Heart right ventricle (tissue), 16 donors: ENCODE data around the gene ALMS1. TPM values are rescaled to one million over a fixed set of nuclear protein-coding genes. Genes with fewer than 3 reads are reported as not detected.

ENCODE experiments used
- ATAC-seq, 8 donors: fragments of 200-7000 bp; cut with Tn5 transposase; one replicate each; pipeline ENCODE4 v1.9.1; 2020; ENCODE audit warnings: mild to moderate bottlenecking in 8 of 8, moderate library complexity in 8 of 8, moderate number of reproducible peaks in 1 of 8
- DNase-seq, 2 donors: peaks; one replicate each; pipeline ENCODE4 v3.0.0-alpha.2; 2020
- H3K27ac ChIP-seq, 10 donors: fragments of 200-600 bp; sonication (generic) in 2 of 10; one replicate each; pipeline versions ENCODE4 v1.5.0 to v1.8.0; 2020 to 2022; ENCODE audit warnings: mild to moderate bottlenecking in 3 of 10
- H3K27me3 ChIP-seq, 7 donors: fragments of 200-600 bp; one replicate each; pipeline ENCODE4 v1.8.0; 2021 to 2022; ENCODE audit warnings: mild to moderate bottlenecking in 2 of 7
- H3K36me3 ChIP-seq, 9 donors: fragments of 200-600 bp; sonication (generic) in 1 of 9; one replicate each; pipeline versions ENCODE4 v1.5.0 to v1.8.0; 2020 to 2022; ENCODE audit warnings: mild to moderate bottlenecking in 2 of 9
- H3K4me1 ChIP-seq, 9 donors: fragments of 200-600 bp; sonication (generic) in 1 of 9; one replicate each; pipeline versions ENCODE4 v1.5.0 to v1.8.0; 2020 to 2022; ENCODE audit warnings: mild to moderate bottlenecking in 4 of 9
- H3K4me3 ChIP-seq, 10 donors: fragments of 200-600 bp; sonication (generic) in 2 of 10; one replicate each; pipeline versions ENCODE4 v1.5.0 to v1.8.0; 2020 to 2022; ENCODE audit warnings: mild to moderate bottlenecking in 7 of 10, moderate library complexity in 2 of 10
- H3K9me3 ChIP-seq, 11 donors: fragments of 200-600 bp in 10 of 11; sonication (generic) in 2 of 11; one replicate each; pipeline versions ENCODE4 v1.5.0 to v1.8.0; 2013 to 2022; ENCODE audit warnings: mild to moderate bottlenecking in 2 of 11, control low read depth in 1 of 11, moderate library complexity in 1 of 11
- WGBS, 2 donors: extraction: QIAGEN DNeasy Blood & Tissue Kit; methylation state at CpG; one replicate each; pipeline ENCODE4 v1.1.7; 2013; ENCODE audit warnings: inconsistent platforms in 1 of 2; 5-methylcytosine and 5-hydroxymethylcytosine counted together
- intact Hi-C, 10 donors: fragments of 100-400 bp; cut with DNase I; formaldehyde crosslinking; loops; one replicate each; pipeline versions ENCODE4 v1.11.1 to v1.14.2; 2022
- polyA plus RNA-seq, 2 donors: library from polyadenylated mRNA; stranded (reverse); fragments of 200-250 nt; gene quantifications; one replicate each; pipeline ENCODE4 v1.2.3, GENCODE V29; 2013
- total RNA-seq, 10 donors: library from RNA; stranded (reverse); fragmentation: NEBNext Ultra II Directional in 3 of 10; extraction: Animal tissue kit (Norgen Biotek cat#: 25700) in 3 of 10; gene quantifications; one replicate each; pipeline versions ENCODE4 v1.2.1 to v1.2.4, GENCODE V29; 2021 to 2023
- TF ChIP-seq, protein P1 (sequence below), 9 donors: fragments of 200-600 bp; sonication (generic) in 2 of 9; IDR thresholded peaks; one replicate each; pipeline versions ENCODE4 v1.5.0 to v1.8.0; 2021 to 2022; ENCODE audit warnings: antibody characterized with exemption in 9 of 9, mild to moderate bottlenecking in 5 of 9, moderate library complexity in 1 of 9
- donor health status: Arrhythmogenic right ventricular cardiomyopathy.
- donor health status: ischemic (EF 13 %, LVEDD 7.1; RV severe dilation, severe dysfunction).
- donor health status: healthy with polysubstance abuse.
- donor health status: DM: no; HTN: yes; CAD: no.
- donor health status: DM: no; HTN: no; CAD: no.
- donor health status: ischemic (EF 25% LVEDD 6.9; RV normal size, moderate dysfunction).
- donor health status: ischemic (EF 25% LVEDD 5.7; RV mildly dilated, moderate dysfunction).
- donor health status: healthy.
- donor health status: DM: yes; HTN: yes; CAD: no.
- donor health status: Ischemic cardiomyopathy.
- donor health status: ischemic (EF 35%, LVEDD 5.7; RV mildly dilated, moderate dysfunction).
- donor health status: nonischemic (EF 11% LVEDD 7.7; RV severe dilation, severe dysfunction).
- donor health status: DM: yes; HTN: yes; CAD: no.
- donor health status: PGD.
- donor health status: ischemic (EF 29% LVEDD 5.4; RV normal size, mild dysfunction).
- donor health status: nonischemic (EF 23%, LVEDD 6.1; RV moderate dilation, normal function).

ALMS1 gene
- total and polyA plus RNA-seq, 12 donors, result 3.8 to 16.9 (median 9.7) TPM

DNA sequence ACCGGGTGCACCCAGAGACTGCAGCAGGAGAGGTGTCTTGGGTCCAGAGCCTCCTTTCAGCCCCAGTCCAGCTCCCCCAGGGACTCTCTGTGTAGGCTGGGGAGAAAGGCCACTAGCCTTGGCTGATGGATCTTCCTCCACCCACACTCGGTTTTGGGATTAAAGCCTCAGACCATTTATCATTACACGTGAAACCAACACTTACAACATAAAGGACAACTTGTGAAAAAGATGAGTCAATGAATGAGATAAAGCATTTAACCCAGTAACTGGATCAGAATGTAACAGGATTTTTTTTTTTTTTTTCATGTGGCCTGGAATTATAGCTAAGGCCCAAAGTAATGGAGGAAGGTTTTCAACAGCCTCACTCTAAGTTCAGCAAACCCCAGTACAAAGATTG, 224.5 kb downstream of the ALMS1 start:
- H3K4me1 ChIP-seq, result peaks cover 0 to 6% (median 0%) of the 10 kb centered on the region in 9 donors
- ATAC-seq (no peak), DNase-seq (no peak)
- TF ChIP-seq, protein P1, sequence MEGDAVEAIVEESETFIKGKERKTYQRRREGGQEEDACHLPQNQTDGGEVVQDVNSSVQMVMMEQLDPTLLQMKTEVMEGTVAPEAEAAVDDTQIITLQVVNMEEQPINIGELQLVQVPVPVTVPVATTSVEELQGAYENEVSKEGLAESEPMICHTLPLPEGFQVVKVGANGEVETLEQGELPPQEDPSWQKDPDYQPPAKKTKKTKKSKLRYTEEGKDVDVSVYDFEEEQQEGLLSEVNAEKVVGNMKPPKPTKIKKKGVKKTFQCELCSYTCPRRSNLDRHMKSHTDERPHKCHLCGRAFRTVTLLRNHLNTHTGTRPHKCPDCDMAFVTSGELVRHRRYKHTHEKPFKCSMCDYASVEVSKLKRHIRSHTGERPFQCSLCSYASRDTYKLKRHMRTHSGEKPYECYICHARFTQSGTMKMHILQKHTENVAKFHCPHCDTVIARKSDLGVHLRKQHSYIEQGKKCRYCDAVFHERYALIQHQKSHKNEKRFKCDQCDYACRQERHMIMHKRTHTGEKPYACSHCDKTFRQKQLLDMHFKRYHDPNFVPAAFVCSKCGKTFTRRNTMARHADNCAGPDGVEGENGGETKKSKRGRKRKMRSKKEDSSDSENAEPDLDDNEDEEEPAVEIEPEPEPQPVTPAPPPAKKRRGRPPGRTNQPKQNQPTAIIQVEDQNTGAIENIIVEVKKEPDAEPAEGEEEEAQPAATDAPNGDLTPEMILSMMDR (IDR thresholded peaks at IDR 0.05), result no peak
- no peak overlapping the region for H3K4me3 ChIP-seq
- H3K36me3 ChIP-seq, result peaks cover 0 to 40% (median 0%) of the 10 kb centered on the region in 9 donors
- 90% methylated on average over 3 of the region's 3 CpGs for WGBS, 2 donors
- H3K9me3 ChIP-seq, result no peaks in the 10 kb centered on the region
- H3K27me3 ChIP-seq, result no peaks in the 10 kb centered on the region
- intact Hi-C loops, result no loop called here
- H3K27ac ChIP-seq, result no peak overlapping the region

DNA sequence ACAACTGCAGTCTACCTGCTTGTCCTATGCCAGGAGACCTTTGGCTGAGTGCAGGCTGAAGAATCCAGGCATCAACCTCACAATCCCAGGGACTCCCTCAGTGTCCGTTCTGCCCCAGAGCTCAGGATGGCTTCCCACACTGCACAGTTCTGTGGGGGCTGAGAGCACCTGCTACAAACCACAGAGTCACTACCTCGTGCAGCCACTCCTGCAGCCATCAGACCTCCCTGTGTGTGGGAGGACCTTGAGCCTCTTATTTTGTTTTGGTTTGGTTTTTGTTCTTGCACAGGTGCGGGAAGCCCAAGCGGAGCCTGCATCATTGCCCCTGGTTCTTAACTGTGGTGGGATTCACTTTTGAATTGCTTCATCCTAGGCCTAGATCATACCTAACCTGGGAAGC, 225.6 kb downstream of the ALMS1 start:
- ATAC-seq, result peak in 1 of 8 donors; percentile 31
- 54 to 80% methylated on average over 4 of the region's 4 CpGs for WGBS, 2 donors
- intact Hi-C loops, result no loop called here

DNA sequence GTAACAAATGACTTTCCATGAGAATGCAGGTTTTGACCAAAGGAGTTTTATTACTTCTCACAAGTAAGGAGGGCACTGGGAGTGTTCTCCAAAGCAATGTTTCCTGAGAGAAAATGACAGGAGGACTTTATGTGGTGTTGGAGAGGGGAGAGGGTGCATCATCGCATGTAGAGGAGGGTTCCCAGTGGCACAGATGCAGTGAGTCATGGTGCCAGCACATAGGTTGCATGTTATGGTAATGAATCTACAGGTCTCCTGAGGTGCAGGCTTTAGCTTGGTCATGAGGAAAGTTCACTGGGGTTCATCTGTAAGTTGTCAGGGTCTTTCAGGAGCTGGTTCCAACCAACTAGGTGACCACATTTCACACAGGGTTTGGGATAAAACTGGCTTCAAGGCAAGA, 226.2 kb downstream of the ALMS1 start:
- TF ChIP-seq, protein P1 (IDR thresholded peaks at IDR 0.05), result no peak
- peaks cover 0 to 10% (median 0%) of the 10 kb centered on the region in 9 donors for H3K4me1 ChIP-seq
- DNase-seq (no peak), ATAC-seq (no peak)
- no peak overlapping the region for H3K4me3 ChIP-seq
- no peaks in the 10 kb centered on the region for H3K9me3 ChIP-seq
- WGBS, 2 donors, result 95% methylated on average over 1 of the region's 1 CpG
- peaks cover 0 to 30% (median 0%) of the 10 kb centered on the region in 9 donors for H3K36me3 ChIP-seq
- H3K27me3 ChIP-seq, result no peaks in the 10 kb centered on the region
- intact Hi-C loops, result no loop called here
- H3K27ac ChIP-seq, result no peak overlapping the region

More for the DNA sequence above, 225.6 kb downstream of the ALMS1 start:
- Histone ChIP-seq H3K27ac (no peak overlapping the region), H3K4me3 (no peak overlapping the region), H3K9me3 (no peaks in the 10 kb centered on the region), H3K4me1 (peaks cover 0 to 10% (median 0%) of the 10 kb centered on the region in 9 donors), H3K27me3 (no peaks in the 10 kb centered on the region), H3K36me3 (peaks cover 0 to 35% (median 0%) of the 10 kb centered on the region in 9 donors)
- DNase-seq, result no peak
- TF ChIP-seq, protein P1 (IDR thresholded peaks at IDR 0.05), result no peak

DNA sequence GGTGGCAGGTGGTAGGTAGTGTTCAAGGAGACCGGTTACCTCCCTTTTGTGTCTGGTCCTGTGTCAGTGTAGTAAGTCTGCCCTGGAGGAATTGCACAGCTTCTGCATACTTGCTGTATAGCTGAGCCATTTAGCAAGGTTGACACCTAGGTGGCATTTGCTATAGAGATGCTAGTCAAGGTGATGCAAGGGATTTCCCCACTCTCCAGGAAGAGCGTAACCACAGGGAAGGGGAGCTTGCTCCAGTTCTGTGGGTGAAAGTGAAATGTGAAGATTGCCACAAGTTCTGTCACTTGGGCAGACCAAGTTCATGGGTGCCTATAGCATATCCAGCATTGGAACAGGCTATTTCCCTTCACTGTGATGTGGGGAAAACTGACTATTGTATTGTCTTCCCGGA, 228.5 kb downstream of the ALMS1 start:
- peaks cover 0 to 10% (median 0%) of the 10 kb centered on the region in 9 donors for H3K4me1 ChIP-seq
- TF ChIP-seq, protein P1 (IDR thresholded peaks at IDR 0.05), result no peak
- ATAC-seq, result no peak
- H3K36me3 ChIP-seq, result peaks cover 0 to 18% (median 0%) of the 10 kb centered on the region in 9 donors
- no peaks in the 10 kb centered on the region for H3K9me3 ChIP-seq
- H3K27me3 ChIP-seq, result no peaks in the 10 kb centered on the region
- H3K27ac ChIP-seq, result no peak overlapping the region
- DNase-seq, result no peak
- 88 to 95% methylated on average over 3 of the region's 3 CpGs for WGBS, 2 donors
- intact Hi-C loops, result no loop called here
- H3K4me3 ChIP-seq, result no peak overlapping the region
